DOHH2 (cell line): Measurements from ENCODE around the gene DISC1.

Experiments used
- CTCF ChIP-seq: fragments of 200-600 bp; sonication (generic); IDR thresholded peaks from one replicate; pipeline ENCODE4 v1.5.1; 2014; ENCODE audit warnings: antibody characterized with exemption, mild to moderate bottlenecking, low read depth, low read length; ENCODE audit not compliant: poor library complexity, severe bottlenecking
- EZH2phosphoT487 ChIP-seq: fragments of 200-600 bp; sonication (generic); IDR thresholded peaks from 2 replicates; pipeline ENCODE4 v1.6.1; 2017; ENCODE audit warnings: borderline replicate concordance, mild to moderate bottlenecking, antibody characterized with exemption, low read length, moderate library complexity, mixed read lengths

GRCh38 chr1:231938211-231938610 lies 311.6 kb downstream of the DISC1 start:
- TF ChIP-seq CTCF (no peak), EZH2phosphoT487 (no peak)
